HepG2 (cell line): ENCODE measurements around the gene FBXO24. TPM values are rescaled to one million over a fixed set of nuclear protein-coding genes. Genes with fewer than 3 reads are reported as not detected.

Experiments used
- CHD4 ChIP-seq: fragments of 200-600 bp; sonication (generic); IDR thresholded peaks from 2 replicates; pipeline ENCODE4 v1.7.0; 2017; ENCODE audit warnings: mild to moderate bottlenecking, low read length, borderline replicate concordance
- ELF1 ChIP-seq: sonication (generic); formaldehyde crosslinking; IDR thresholded peaks from 2 replicates; pipeline ENCODE4 v1.4.0; 2020; ENCODE audit warnings: missing genetic modification reagents
- KLF6 ChIP-seq: IDR thresholded peaks from 2 replicates; pipeline ENCODE4 v1.8.0; 2016; ENCODE audit warnings: missing biosample characterization, missing genetic modification reagents
- SP2 ChIP-seq: sonication (generic); formaldehyde crosslinking; IDR thresholded peaks from 2 replicates; pipeline ENCODE4 v1.5.1; 2020; ENCODE audit warnings: mild to moderate bottlenecking, missing genetic modification reagents
- SRSF4 ChIP-seq: fragments of 200-400 bp; formaldehyde crosslinking; IDR thresholded peaks from one replicate; pipeline ENCODE4 v1.6.1; 2018; ENCODE audit warnings: mild to moderate bottlenecking, low read depth, low read length, moderate library complexity; ENCODE audit not compliant: poor library complexity, severe bottlenecking
- U2AF2 ChIP-seq: fragments of 200-400 bp; formaldehyde crosslinking; IDR thresholded peaks from 2 replicates; pipeline ENCODE4 v1.6.1; 2017; ENCODE audit warnings: low read depth, mild to moderate bottlenecking, low read length
- XRCC5 ChIP-seq: fragments of 200-400 bp; formaldehyde crosslinking; optimal IDR thresholded peaks from 2 replicates; pipeline ENCODE3; 2017; ENCODE audit warnings: mild to moderate bottlenecking, low read length
- YY1 ChIP-seq: IDR thresholded peaks from 2 replicates; pipeline ENCODE4 v1.6.1; 2011; ENCODE audit warnings: low read length, low read depth, moderate library complexity, mild to moderate bottlenecking; ENCODE audit not compliant: insufficient read depth, insufficient replicate concordance
- ZKSCAN5 ChIP-seq: sonication (generic); formaldehyde crosslinking; IDR thresholded peaks from 2 replicates; pipeline ENCODE4 v1.5.1; 2020; ENCODE audit warnings: mild to moderate bottlenecking, missing genetic modification reagents
- ZNF235 ChIP-seq: sonication (generic); formaldehyde crosslinking; IDR thresholded peaks from 2 replicates; pipeline ENCODE4 v1.8.1; 2023; ENCODE audit warnings: mild to moderate bottlenecking, missing genetic modification reagents, borderline replicate concordance
- ZNF605 ChIP-seq: sonication (generic); formaldehyde crosslinking; IDR thresholded peaks from 2 replicates; pipeline ENCODE4 v1.8.0; 2022; ENCODE audit warnings: mild to moderate bottlenecking, missing genetic modification reagents
- ZNF644 ChIP-seq: IDR thresholded peaks from 2 replicates; pipeline ENCODE4 v1.6.1; 2016; ENCODE audit warnings: low read depth
- ZNF713 ChIP-seq: sonication (generic); formaldehyde crosslinking; IDR thresholded peaks from 2 replicates; pipeline ENCODE4 v1.4.0; 2020; ENCODE audit warnings: mild to moderate bottlenecking, missing genetic modification reagents
- ZSCAN12 ChIP-seq: sonication (generic); formaldehyde crosslinking; IDR thresholded peaks from 2 replicates; pipeline ENCODE4 v1.9.0; 2021; ENCODE audit warnings: mild to moderate bottlenecking, missing genetic modification reagents
- polyA plus RNA-seq, 8 experiments: library from polyadenylated mRNA; depleted of rRNA in 3 of 8; stranded (reverse) in 7 of 8; unstranded in 1 of 8; fragments of >200 nt; fragmentation: Illumina TruSeq in 4 of 8; extraction: Trizol in 4 of 8; gene quantifications; 2 replicates each; pipeline versions ENCODE4 v1.2.1 to v1.2.3, GENCODE V29; 2011 to 2016; ENCODE audit warnings: low read depth in 4 of 8, missing spikeins in 1 of 8, mixed read lengths in 1 of 8; ENCODE audit not compliant: insufficient read depth in 1 of 8
- total RNA-seq, 5 experiments: library from RNA; depleted of rRNA; stranded (reverse); fragments of >200 nt; fragmentation: Illumina TruSeq; extraction: Trizol; gene quantifications; 2 replicates each; pipeline ENCODE4 v1.2.3, GENCODE V29; 2016; ENCODE audit warnings: low read depth in 1 of 5
- TF ChIP-seq, protein P1 (sequence below): sonication (generic); formaldehyde crosslinking; IDR thresholded peaks from 2 replicates; pipeline ENCODE4 v1.5.1; 2020; ENCODE audit warnings: missing genetic modification reagents, mild to moderate bottlenecking, borderline replicate concordance
- TF ChIP-seq, protein P2 (sequence below): sonication (generic); formaldehyde crosslinking; IDR thresholded peaks from 2 replicates; pipeline ENCODE4 v1.4.0; 2020; ENCODE audit warnings: missing genetic modification reagents
- TF ChIP-seq, protein P3 (sequence below): sonication (generic); formaldehyde crosslinking; IDR thresholded peaks from 2 replicates; pipeline ENCODE4 v1.9.0; 2021; ENCODE audit warnings: missing genetic modification reagents, borderline replicate concordance
- TF ChIP-seq, protein P4 (sequence below): IDR thresholded peaks from 2 replicates; pipeline ENCODE4 v1.6.1; 2016; ENCODE audit warnings: control low read depth
- TF ChIP-seq, protein P5 (sequence below): sonication (generic); formaldehyde crosslinking; IDR thresholded peaks from 2 replicates; pipeline ENCODE4 v1.5.0; 2020; ENCODE audit warnings: missing genetic modification reagents, mild to moderate bottlenecking, borderline replicate concordance

Gene FBXO24
- total and polyA plus RNA-seq, 2 of the 13 experiments (the other 11 are each of a cell fraction or from before 2014, with no cell fraction given), result 0.20 to 0.55 TPM

DNA sequence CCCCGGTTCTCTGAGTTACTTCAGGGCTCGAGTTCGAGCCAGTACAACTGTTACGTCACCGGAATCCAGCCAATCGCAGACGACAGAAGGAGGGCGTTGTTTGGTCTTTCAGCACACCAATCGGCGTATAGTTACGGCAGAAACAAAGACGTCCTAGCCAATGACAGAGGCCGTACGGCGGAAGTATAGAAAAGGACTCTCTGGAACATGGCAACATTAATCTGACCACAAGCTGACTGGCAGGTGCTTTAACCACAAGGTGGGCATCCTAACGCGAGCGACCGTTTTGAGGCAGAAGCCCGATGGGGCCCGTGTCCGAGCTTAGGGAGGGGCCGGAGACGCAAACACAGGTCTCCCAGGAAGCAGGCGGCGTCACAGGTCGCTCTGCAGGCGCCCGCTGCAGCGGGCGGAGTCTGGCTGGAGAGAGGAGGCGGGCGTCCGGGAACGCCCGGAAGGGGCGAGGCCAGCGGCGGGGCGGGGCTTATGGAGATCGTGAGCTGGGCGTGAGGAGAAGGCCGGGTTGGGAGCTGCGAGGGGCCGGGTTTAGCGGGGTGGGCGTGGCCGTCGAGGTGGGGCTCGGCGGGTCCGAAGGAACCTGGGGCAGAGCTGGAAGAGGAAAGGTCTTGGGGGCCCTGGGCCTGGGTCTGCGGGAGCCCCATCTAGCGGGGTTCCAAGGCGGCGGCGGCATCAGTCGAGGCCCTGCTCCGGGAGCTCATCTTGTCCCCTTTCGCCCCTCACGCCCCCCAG lies 26.0 kb downstream of the FBXO24 start, which contains the start of gene MOSPD3 (continued):
- TF ChIP-seq, protein P1, sequence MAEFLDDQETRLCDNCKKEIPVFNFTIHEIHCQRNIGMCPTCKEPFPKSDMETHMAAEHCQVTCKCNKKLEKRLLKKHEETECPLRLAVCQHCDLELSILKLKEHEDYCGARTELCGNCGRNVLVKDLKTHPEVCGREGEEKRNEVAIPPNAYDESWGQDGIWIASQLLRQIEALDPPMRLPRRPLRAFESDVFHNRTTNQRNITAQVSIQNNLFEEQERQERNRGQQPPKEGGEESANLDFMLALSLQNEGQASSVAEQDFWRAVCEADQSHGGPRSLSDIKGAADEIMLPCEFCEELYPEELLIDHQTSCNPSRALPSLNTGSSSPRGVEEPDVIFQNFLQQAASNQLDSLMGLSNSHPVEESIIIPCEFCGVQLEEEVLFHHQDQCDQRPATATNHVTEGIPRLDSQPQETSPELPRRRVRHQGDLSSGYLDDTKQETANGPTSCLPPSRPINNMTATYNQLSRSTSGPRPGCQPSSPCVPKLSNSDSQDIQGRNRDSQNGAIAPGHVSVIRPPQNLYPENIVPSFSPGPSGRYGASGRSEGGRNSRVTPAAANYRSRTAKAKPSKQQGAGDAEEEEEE (CRISPR knock-in tag), result no peak
- TF ChIP-seq ZNF605, result no peak
- TF ChIP-seq ZSCAN12 (CRISPR knock-in tag), result no peak
- TF ChIP-seq SP2 (CRISPR knock-in tag), result peak; percentile 80
- TF ChIP-seq, protein P2, sequence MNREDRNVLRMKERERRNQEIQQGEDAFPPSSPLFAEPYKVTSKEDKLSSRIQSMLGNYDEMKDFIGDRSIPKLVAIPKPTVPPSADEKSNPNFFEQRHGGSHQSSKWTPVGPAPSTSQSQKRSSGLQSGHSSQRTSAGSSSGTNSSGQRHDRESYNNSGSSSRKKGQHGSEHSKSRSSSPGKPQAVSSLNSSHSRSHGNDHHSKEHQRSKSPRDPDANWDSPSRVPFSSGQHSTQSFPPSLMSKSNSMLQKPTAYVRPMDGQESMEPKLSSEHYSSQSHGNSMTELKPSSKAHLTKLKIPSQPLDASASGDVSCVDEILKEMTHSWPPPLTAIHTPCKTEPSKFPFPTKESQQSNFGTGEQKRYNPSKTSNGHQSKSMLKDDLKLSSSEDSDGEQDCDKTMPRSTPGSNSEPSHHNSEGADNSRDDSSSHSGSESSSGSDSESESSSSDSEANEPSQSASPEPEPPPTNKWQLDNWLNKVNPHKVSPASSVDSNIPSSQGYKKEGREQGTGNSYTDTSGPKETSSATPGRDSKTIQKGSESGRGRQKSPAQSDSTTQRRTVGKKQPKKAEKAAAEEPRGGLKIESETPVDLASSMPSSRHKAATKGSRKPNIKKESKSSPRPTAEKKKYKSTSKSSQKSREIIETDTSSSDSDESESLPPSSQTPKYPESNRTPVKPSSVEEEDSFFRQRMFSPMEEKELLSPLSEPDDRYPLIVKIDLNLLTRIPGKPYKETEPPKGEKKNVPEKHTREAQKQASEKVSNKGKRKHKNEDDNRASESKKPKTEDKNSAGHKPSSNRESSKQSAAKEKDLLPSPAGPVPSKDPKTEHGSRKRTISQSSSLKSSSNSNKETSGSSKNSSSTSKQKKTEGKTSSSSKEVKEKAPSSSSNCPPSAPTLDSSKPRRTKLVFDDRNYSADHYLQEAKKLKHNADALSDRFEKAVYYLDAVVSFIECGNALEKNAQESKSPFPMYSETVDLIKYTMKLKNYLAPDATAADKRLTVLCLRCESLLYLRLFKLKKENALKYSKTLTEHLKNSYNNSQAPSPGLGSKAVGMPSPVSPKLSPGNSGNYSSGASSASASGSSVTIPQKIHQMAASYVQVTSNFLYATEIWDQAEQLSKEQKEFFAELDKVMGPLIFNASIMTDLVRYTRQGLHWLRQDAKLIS (CRISPR knock-in tag), result no peak
- TF ChIP-seq, protein P3, sequence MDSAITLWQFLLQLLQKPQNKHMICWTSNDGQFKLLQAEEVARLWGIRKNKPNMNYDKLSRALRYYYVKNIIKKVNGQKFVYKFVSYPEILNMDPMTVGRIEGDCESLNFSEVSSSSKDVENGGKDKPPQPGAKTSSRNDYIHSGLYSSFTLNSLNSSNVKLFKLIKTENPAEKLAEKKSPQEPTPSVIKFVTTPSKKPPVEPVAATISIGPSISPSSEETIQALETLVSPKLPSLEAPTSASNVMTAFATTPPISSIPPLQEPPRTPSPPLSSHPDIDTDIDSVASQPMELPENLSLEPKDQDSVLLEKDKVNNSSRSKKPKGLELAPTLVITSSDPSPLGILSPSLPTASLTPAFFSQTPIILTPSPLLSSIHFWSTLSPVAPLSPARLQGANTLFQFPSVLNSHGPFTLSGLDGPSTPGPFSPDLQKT (CRISPR knock-in tag), result no peak
- TF ChIP-seq ZNF235 (CRISPR knock-in tag), result no peak
- TF ChIP-seq, protein P4, sequence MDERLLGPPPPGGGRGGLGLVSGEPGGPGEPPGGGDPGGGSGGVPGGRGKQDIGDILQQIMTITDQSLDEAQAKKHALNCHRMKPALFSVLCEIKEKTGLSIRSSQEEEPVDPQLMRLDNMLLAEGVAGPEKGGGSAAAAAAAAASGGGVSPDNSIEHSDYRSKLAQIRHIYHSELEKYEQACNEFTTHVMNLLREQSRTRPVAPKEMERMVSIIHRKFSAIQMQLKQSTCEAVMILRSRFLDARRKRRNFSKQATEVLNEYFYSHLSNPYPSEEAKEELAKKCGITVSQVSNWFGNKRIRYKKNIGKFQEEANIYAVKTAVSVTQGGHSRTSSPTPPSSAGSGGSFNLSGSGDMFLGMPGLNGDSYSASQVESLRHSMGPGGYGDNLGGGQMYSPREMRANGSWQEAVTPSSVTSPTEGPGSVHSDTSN (CRISPR knock-in tag), result peak; percentile 22; the same call in 1 of the 2 replicates
- no peak for TF ChIP-seq CHD4
- TF ChIP-seq YY1, result peak; percentile 76
- TF ChIP-seq SRSF4, result no peak
- TF ChIP-seq, protein P5, sequence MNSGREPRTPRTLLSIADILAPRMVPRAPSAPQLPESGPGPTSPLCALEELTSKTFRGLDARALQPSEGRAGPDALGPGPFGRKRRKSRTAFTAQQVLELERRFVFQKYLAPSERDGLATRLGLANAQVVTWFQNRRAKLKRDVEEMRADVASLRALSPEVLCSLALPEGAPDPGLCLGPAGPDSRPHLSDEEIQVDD, result no peak
- TF ChIP-seq KLF6 (CRISPR knock-in tag), result no peak
- peak; percentile 91 for TF ChIP-seq ELF1 (CRISPR knock-in tag)
- TF ChIP-seq ZNF644 (CRISPR knock-in tag), result no peak
- TF ChIP-seq XRCC5, result no peak
- no peak for TF ChIP-seq ZKSCAN5
- no peak for TF ChIP-seq ZNF713 (CRISPR knock-in tag)
- TF ChIP-seq U2AF2, result no peak
